ENCODE data around the gene NOL7. TPM values are rescaled to one million over a fixed set of nuclear protein-coding genes. Genes with fewer than 3 reads are reported as not detected.

NOL7 gene
- total and polyA plus RNA-seq, 9 of the 15 experiments (the other 6 are each of a cell fraction or from before 2014, with no cell fraction given), result 19.4 to 235 (median 157) TPM

- no peak for TF ChIP-seq FOXA1 (IDR thresholded peaks at IDR 0.05; ENCODE audit: borderline replicate concordance)
- TF ChIP-seq ZBTB5 (IDR thresholded peaks at IDR 0.05), result peak; percentile 84
- 0 out of 2 replicates have a peak, but pooled peaks have one; percentile 40 for TF ChIP-seq HLTF (IDR thresholded peaks at IDR 0.05)
- no peak for TF ChIP-seq HOXB6 (CRISPR knock-in tag; IDR thresholded peaks at IDR 0.05; ENCODE audit: borderline replicate concordance)
- peak; percentile 77 for TF ChIP-seq NKRF (IDR thresholded peaks at IDR 0.05; ENCODE audit: borderline replicate concordance)
- TF ChIP-seq TSHZ1 (CRISPR knock-in tag; IDR thresholded peaks at IDR 0.05), result no peak
- TF ChIP-seq TSC22D4 (tag; IDR thresholded peaks at IDR 0.05), result no peak
- TF ChIP-seq ZNF41 (CRISPR knock-in tag; conservative IDR thresholded peaks at IDR 0.05), result no peak
- peak; percentile 36; the same call in 1 of the 2 replicates for TF ChIP-seq ZSCAN32 (CRISPR knock-in tag; IDR thresholded peaks at IDR 0.05)
- no peak for TF ChIP-seq RNF219 (CRISPR knock-in tag; IDR thresholded peaks at IDR 0.05)
- no peak for TF ChIP-seq CUX1 (CRISPR knock-in tag; IDR thresholded peaks at IDR 0.05)
These were observed 40.4 kb upstream of the NOL7 start, which contains the start of gene SIRT5 (continued) for GRCh38 chr6:13574571-13575376.
